SKM-1 (cell line): ENCODE measurements around the gene DLX3.

Experiments
- DNase-seq: peaks from one replicate; lab custom pipeline; 2025; ENCODE audit not compliant: unreplicated experiment; lab: John Stamatoyannopoulos, UW

The DLX3 gene

GRCh38 chr17:49973271-49973615 is 21.8 kb downstream of the DLX3 start:
- DNase-seq: no peak

- no peak for DNase-seq
These were observed 22.3 kb downstream of the DLX3 start for GRCh38 chr17:49972486-49973270.

- DNase-seq: no peak
These were observed 23.1 kb downstream of the DLX3 start for GRCh38 chr17:49971848-49972485.

- no peak for DNase-seq
These were observed 23.7 kb downstream of the DLX3 start for GRCh38 chr17:49971199-49971847.

GRCh38 chr17:49970498-49970897 is 24.5 kb downstream of the DLX3 start:
- DNase-seq: no peak

GRCh38 chr17:49969795-49970389 is 25.1 kb downstream of the DLX3 start:
- no peak for DNase-seq

- no peak for DNase-seq
These were observed 25.8 kb downstream of the DLX3 start, which contains the start of gene DLX4 for GRCh38 chr17:49969134-49969759. TSS of gene DLX4 (plus strand) at chr17:49969190. CDS start at chr17:49969469, 279 bp downstream.

- peak; percentile 84 for DNase-seq
These were observed 26.5 kb downstream of the DLX3 start for GRCh38 chr17:49968405-49969133.

- no peak for DNase-seq
These were observed 27.2 kb downstream of the DLX3 start for GRCh38 chr17:49967621-49968404.

- no peak for DNase-seq
These were observed 27.8 kb downstream of the DLX3 start for GRCh38 chr17:49967205-49967604.

- DNase-seq: no peak
These were observed 28.3 kb downstream of the DLX3 start for GRCh38 chr17:49966767-49967166.

GRCh38 chr17:49965524-49965909 is 29.5 kb downstream of the DLX3 start:
- DNase-seq: peak; percentile 61

- DNase-seq: no peak
These were observed 30.1 kb downstream of the DLX3 start for GRCh38 chr17:49964769-49965523.

- DNase-seq: no peak
These were observed 30.7 kb downstream of the DLX3 start for GRCh38 chr17:49964303-49964768.

- no peak for DNase-seq
These were observed 31.3 kb downstream of the DLX3 start for GRCh38 chr17:49963626-49964302.

- DNase-seq: no peak
These were observed 31.8 kb downstream of the DLX3 start for GRCh38 chr17:49963309-49963625.

GRCh38 chr17:49962599-49963308 is 32.3 kb downstream of the DLX3 start:
- DNase-seq: no peak
